Endothelial cell of umbilical vein (primary cell): ENCODE data around the gene BACH2. TPM values are rescaled to one million over a fixed set of nuclear protein-coding genes. Genes with fewer than 3 reads are reported as not detected.

Experiments used
- BruUV-seq: library from RNA; stranded (reverse); fragments of 400-500 nt; replicated peaks from 2 replicates; lab custom pipeline; 2021; lab: Mats Ljungman, UMichigan
- CTCF ChIA-PET: fragments of 300-600, 350-600 bp; sonication (Branson Sonifier 250); formaldehyde crosslinking; loops from one replicate; lab custom pipeline; 2021; ENCODE audit warnings: antibody characterized with exemption, inconsistent platforms; lab: Charles Lee
- POLR2A ChIA-PET: fragments of 300-600, 350-600 bp; sonication (Branson Sonifier 250); formaldehyde crosslinking; loops from one replicate; lab custom pipeline; 2021; ENCODE audit warnings: antibody characterized with exemption, inconsistent platforms; lab: Charles Lee
- DNase-seq: peaks from one replicate; pipeline ENCODE4 v3.0.0-alpha.2; 2011; ENCODE audit warnings: low read depth, low spot score
- FAIRE-seq: peaks from 2 replicates; lab custom pipeline; 2011; peaks lifted over from hg19 to GRCh38; lab: Jason Lieb, UNC
- H2AFZ ChIP-seq: 2 replicates; pipeline ENCODE4 v1.6.0; 2012; ENCODE audit warnings: low read depth, low read length, control low read depth, inconsistent platforms
- H3K27ac ChIP-seq: 2 replicates; pipeline ENCODE4 v1.5.1; 2011; ENCODE audit warnings: low read depth, mild to moderate bottlenecking, control low read depth, low read length, moderate library complexity; ENCODE audit not compliant: insufficient read depth
- H3K27me3 ChIP-seq, 2 experiments: 2 replicates each; pipeline versions ENCODE4 v1.6.0 to v1.6.1; 2011; ENCODE audit warnings: low read length in 2 of 2, mixed read lengths in 1 of 2; ENCODE audit not compliant: control insufficient read depth in 2 of 2, insufficient read depth in 2 of 2
- H3K36me3 ChIP-seq, 2 experiments: 2 replicates in 1 of 2; 3 replicates in 1 of 2; pipeline ENCODE4 v1.5.1; 2011; ENCODE audit warnings: low read length in 2 of 2, mild to moderate bottlenecking in 1 of 2, moderate library complexity in 1 of 2; ENCODE audit not compliant: control insufficient read depth in 2 of 2, insufficient read depth in 2 of 2; ENCODE audit errors: extremely low read depth in 1 of 2
- H3K4me1 ChIP-seq: 3 replicates; pipeline ENCODE4 v1.5.1; 2011; ENCODE audit warnings: mild to moderate bottlenecking, low read length; ENCODE audit not compliant: control insufficient read depth, insufficient read depth; ENCODE audit errors: extremely low read depth
- H3K4me2 ChIP-seq: 2 replicates; pipeline ENCODE4 v1.6.1; 2011; ENCODE audit warnings: low read length, control low read depth, mixed read lengths; ENCODE audit not compliant: insufficient read depth
- H3K4me3 ChIP-seq, 3 experiments: fragments of 200-600 bp in 1 of 3; sonication (generic), shearing (Covaris generic) in 1 of 3; replicated peaks in 1 of 3; 2 replicates each; pipeline ENCODE4 v1.5.1; 2011 to 2016; ENCODE audit warnings: control low read depth in 3 of 3, low read length in 3 of 3, mild to moderate bottlenecking in 2 of 3, inconsistent platforms in 1 of 3, low read depth in 1 of 3, moderate library complexity in 1 of 3; ENCODE audit not compliant: insufficient read depth in 1 of 3
- H3K79me2 ChIP-seq: 2 replicates; pipeline ENCODE4 v1.6.0; 2012; ENCODE audit warnings: low read length, inconsistent platforms; ENCODE audit not compliant: control insufficient read depth, insufficient read depth
- H3K9ac ChIP-seq: replicated peaks from 2 replicates; pipeline ENCODE3; 2011; ENCODE audit warnings: low read length, control low read depth; ENCODE audit not compliant: insufficient read depth; ENCODE audit errors: extremely low read depth
- H3K9me1 ChIP-seq: replicated peaks from 3 replicates; pipeline ENCODE4 v1.6.0; 2011; ENCODE audit warnings: mild to moderate bottlenecking, low read length; ENCODE audit not compliant: control insufficient read depth, insufficient read depth; ENCODE audit errors: extremely low read depth
- H3K9me3 ChIP-seq: replicated peaks from 2 replicates; pipeline ENCODE4 v1.5.1; 2012; ENCODE audit warnings: low read length, inconsistent platforms; ENCODE audit not compliant: control insufficient read depth, insufficient read depth
- H4K20me1 ChIP-seq: replicated peaks from 2 replicates; pipeline ENCODE3; 2011; ENCODE audit warnings: mild to moderate bottlenecking, low read length; ENCODE audit not compliant: control insufficient read depth, insufficient read depth; ENCODE audit errors: extremely low read depth
- EZH2 ChIP-seq: IDR thresholded peaks from 2 replicates; pipeline ENCODE4 v1.6.1; 2012; ENCODE audit warnings: borderline replicate concordance, low read depth, mild to moderate bottlenecking, moderate library complexity, low read length, inconsistent platforms; ENCODE audit not compliant: severe bottlenecking
- FOS ChIP-seq: IDR thresholded peaks from 2 replicates; pipeline ENCODE4 v1.6.1; 2011; ENCODE audit warnings: mild to moderate bottlenecking, low read length, moderate library complexity, borderline replicate concordance; ENCODE audit not compliant: insufficient read depth
- GATA2 ChIP-seq: IDR thresholded peaks from 2 replicates; pipeline ENCODE4 v1.7.0; 2011; ENCODE audit warnings: low read depth, mild to moderate bottlenecking, moderate library complexity, mixed read lengths, low read length; ENCODE audit not compliant: insufficient read length, insufficient read depth
- JUN ChIP-seq: IDR thresholded peaks from 2 replicates; pipeline ENCODE4 v1.6.1; 2011; ENCODE audit warnings: borderline replicate concordance, low read depth; ENCODE audit not compliant: insufficient read length, insufficient read depth
- MYC ChIP-seq: IDR thresholded peaks from one replicate; pipeline ENCODE4 v1.6.1; 2011; ENCODE audit warnings: mild to moderate bottlenecking, low read depth, low read length
- POLR2A ChIP-seq: IDR thresholded peaks from 2 replicates; pipeline ENCODE4 v1.6.1; 2012; ENCODE audit warnings: low read depth, mild to moderate bottlenecking, control low read depth, low read length
- POLR2AphosphoS5 ChIP-seq: IDR thresholded peaks from 2 replicates; pipeline ENCODE4 v1.6.1; 2012; ENCODE audit warnings: low read depth, mild to moderate bottlenecking, control low read depth, low read length, moderate library complexity; ENCODE audit not compliant: insufficient read depth
- dilution Hi-C: fragments of 300-500 bp; cut with MboI; formaldehyde crosslinking; loops from one replicate; pipeline ENCODE4 v1.15.0; 2019; ENCODE audit warnings: low sequenced_read_pairs; ENCODE audit not compliant: extremely low pct_ligation_motif_present
- intact Hi-C: fragments of 100-400 bp; cut with micrococcal nuclease; formaldehyde crosslinking; loops from one replicate; pipeline ENCODE4 v1.10.0; 2022
- polyA plus RNA-seq, 4 experiments: library from polyadenylated mRNA; depleted of rRNA in 3 of 4; stranded (reverse) in 3 of 4; unstranded in 1 of 4; fragments of >200 nt; gene quantifications; 2 replicates each; pipeline versions ENCODE4 v1.2.1 to v1.2.3, GENCODE V29; 2011 to 2012; ENCODE audit warnings: missing spikeins in 1 of 4
- total RNA-seq: library from RNA; stranded (reverse); gene quantifications from 2 replicates; pipeline ENCODE4 v1.2.3, GENCODE V29; 2021
- TF ChIP-seq, protein P1 (sequence below), 2 donors: IDR thresholded peaks; 1 replicate in 1 of 2; 2 replicates in 1 of 2; pipeline ENCODE4 v1.5.1; 2011; ENCODE audit warnings: low read length in 2 of 2, mild to moderate bottlenecking in 2 of 2, moderate library complexity in 2 of 2, control low read depth in 1 of 2, inconsistent platforms in 1 of 2, low read depth in 1 of 2; ENCODE audit not compliant: insufficient read depth in 1 of 2; ENCODE audit errors: extremely low read depth in 1 of 2
- TF ChIP-seq, protein P2 (sequence below): IDR thresholded peaks from 2 replicates; pipeline ENCODE4 v1.6.1; 2011; ENCODE audit not compliant: insufficient read depth, insufficient read length

Gene BACH2
- total and polyA plus RNA-seq, 2 donors (not counting 3 experiments of a cell fraction or from before 2014, with no cell fraction given), result 1.7 to 5.6 TPM

DNA sequence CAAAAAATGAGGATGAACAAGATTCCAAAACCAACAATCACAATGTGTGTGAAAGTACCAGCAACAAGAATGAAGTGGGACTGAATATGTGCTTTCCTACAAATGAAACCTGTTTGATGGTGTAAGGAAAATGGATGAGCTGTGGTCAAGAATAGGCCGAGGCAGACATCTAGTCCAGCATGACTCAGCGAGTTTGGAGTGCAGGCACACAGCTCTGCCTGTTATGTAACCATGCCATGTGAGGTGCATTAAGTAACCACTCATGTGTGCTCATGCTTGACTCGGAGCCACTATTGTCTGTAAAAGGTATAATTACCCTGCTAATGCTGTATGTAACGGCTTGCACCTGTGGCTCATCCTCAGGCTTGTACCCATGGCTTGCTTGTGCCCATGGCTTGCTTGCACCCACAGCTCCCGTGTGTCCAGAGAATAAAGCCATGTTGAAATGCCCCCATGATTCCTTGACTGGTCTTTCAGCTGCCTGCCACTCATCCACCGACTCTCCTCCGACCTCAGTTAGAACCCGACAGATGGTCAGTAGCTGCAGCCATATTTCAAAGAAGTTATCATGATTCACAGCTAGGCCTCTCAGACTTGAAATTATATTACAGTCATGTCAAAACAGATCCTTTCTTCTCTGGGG is 98.7 kb downstream of the BACH2 start:
- intact Hi-C loops (no loop called here), dilution Hi-C loops (no loop called here)
- POLR2A ChIA-PET, result no interaction called here
- Histone ChIP-seq H3K4me2 (no peak overlapping the region), H3K9me3 (no peaks in the 10 kb centered on the region), H3K4me1 (peaks cover 5% of the 10 kb centered on the region), H3K4me3 (no peak overlapping the region), H3K36me3 (no peaks in the 10 kb centered on the region), H3K9ac (no peak overlapping the region), H3K9me1 (no peaks in the 10 kb centered on the region), H4K20me1 (no peaks in the 10 kb centered on the region), H3K79me2 (no peaks in the 10 kb centered on the region), H3K27ac (no peak overlapping the region), H3K27me3 (no peaks in the 10 kb centered on the region), H2AFZ (no peak overlapping the region)
- FAIRE-seq (no peak), DNase-seq (no peak)
- no peak for TF ChIP-seq MYC
- TF ChIP-seq GATA2, result no peak
- TF ChIP-seq, protein P1, sequence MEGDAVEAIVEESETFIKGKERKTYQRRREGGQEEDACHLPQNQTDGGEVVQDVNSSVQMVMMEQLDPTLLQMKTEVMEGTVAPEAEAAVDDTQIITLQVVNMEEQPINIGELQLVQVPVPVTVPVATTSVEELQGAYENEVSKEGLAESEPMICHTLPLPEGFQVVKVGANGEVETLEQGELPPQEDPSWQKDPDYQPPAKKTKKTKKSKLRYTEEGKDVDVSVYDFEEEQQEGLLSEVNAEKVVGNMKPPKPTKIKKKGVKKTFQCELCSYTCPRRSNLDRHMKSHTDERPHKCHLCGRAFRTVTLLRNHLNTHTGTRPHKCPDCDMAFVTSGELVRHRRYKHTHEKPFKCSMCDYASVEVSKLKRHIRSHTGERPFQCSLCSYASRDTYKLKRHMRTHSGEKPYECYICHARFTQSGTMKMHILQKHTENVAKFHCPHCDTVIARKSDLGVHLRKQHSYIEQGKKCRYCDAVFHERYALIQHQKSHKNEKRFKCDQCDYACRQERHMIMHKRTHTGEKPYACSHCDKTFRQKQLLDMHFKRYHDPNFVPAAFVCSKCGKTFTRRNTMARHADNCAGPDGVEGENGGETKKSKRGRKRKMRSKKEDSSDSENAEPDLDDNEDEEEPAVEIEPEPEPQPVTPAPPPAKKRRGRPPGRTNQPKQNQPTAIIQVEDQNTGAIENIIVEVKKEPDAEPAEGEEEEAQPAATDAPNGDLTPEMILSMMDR (IDR thresholded peaks at IDR 0.05; ENCODE audit: extremely low read depth in 1 of 2, insufficient read depth in 1 of 2, low read depth in 1 of 2, low read length in 2 of 2), result no peak
- TF ChIP-seq POLR2A, result no peak
- TF ChIP-seq JUN, result no peak
- no peak for TF ChIP-seq EZH2
- TF ChIP-seq, protein P2, sequence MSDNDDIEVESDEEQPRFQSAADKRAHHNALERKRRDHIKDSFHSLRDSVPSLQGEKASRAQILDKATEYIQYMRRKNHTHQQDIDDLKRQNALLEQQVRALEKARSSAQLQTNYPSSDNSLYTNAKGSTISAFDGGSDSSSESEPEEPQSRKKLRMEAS, result no peak
- no peak for TF ChIP-seq POLR2AphosphoS5
- no peak for TF ChIP-seq FOS
- CTCF ChIA-PET, result no interaction called here
- no TSS peak for BruUV-seq
